A673 (cell line): ENCODE measurements around the gene USP15. TPM values are rescaled to one million over a fixed set of nuclear protein-coding genes. Genes with fewer than 3 reads are reported as not detected.

Experiments
- BruUV-seq: library from RNA; stranded (reverse); fragments of 400-500 nt; replicated peaks from 2 replicates; lab custom pipeline; 2021; lab: Mats Ljungman, UMichigan
- CTCF ChIA-PET: fragments of 300-600 bp; sonication (Branson Sonifier 250); formaldehyde crosslinking; loops from one replicate; lab custom pipeline; 2022; ENCODE audit warnings: antibody characterized with exemption; lab: Charles Lee
- POLR2A ChIA-PET: fragments of 300-600 bp; sonication (Branson Sonifier 250); formaldehyde crosslinking; loops from one replicate; lab custom pipeline; 2022; ENCODE audit warnings: antibody characterized with exemption; ENCODE audit not compliant: low non-redundant PET; lab: Charles Lee
- DNase-seq: peaks from one replicate; pipeline ENCODE4 v3.0.0-alpha.2; 2015; ENCODE audit warnings: low spot score
- H3K27ac ChIP-seq: fragments of 200-600 bp; sonication (generic); 2 replicates; pipeline ENCODE4 v1.5.1; 2016; ENCODE audit warnings: mixed run types, low read depth, mild to moderate bottlenecking, mixed read lengths, antibody characterized with exemption, low read length; ENCODE audit not compliant: poor library complexity, severe bottlenecking
- H3K27me3 ChIP-seq: fragments of 200-600 bp; sonication (generic); replicated peaks from 2 replicates; pipeline ENCODE4 v1.6.1; 2017; ENCODE audit warnings: mixed run types, low read depth, mild to moderate bottlenecking, mixed read lengths, antibody characterized with exemption, low read length; ENCODE audit not compliant: insufficient read depth, poor library complexity
- H3K36me3 ChIP-seq: fragments of 200-600 bp; sonication (generic); 2 replicates; pipeline ENCODE4 v1.6.1; 2016; ENCODE audit warnings: mixed run types, mild to moderate bottlenecking, mixed read lengths, antibody characterized with exemption, low read length; ENCODE audit not compliant: insufficient read depth, poor library complexity, severe bottlenecking
- H3K4me1 ChIP-seq: fragments of 200-600 bp; sonication (generic); 2 replicates; pipeline ENCODE4 v1.6.1; 2017; ENCODE audit warnings: mixed run types, mild to moderate bottlenecking, mixed read lengths, antibody characterized with exemption, low read length; ENCODE audit not compliant: insufficient read depth, poor library complexity, severe bottlenecking
- H3K4me3 ChIP-seq: fragments of 200-600 bp; sonication (generic); 2 replicates; pipeline ENCODE4 v1.5.1; 2016; ENCODE audit warnings: low read depth, mixed run types, mild to moderate bottlenecking, mixed read lengths, low read length; ENCODE audit not compliant: poor library complexity, severe bottlenecking
- H3K9me3 ChIP-seq: fragments of 200-600 bp; sonication (generic); 2 replicates; pipeline ENCODE4 v1.6.1; 2016; ENCODE audit warnings: mixed run types, low read depth, mild to moderate bottlenecking, mixed read lengths, antibody characterized with exemption, low read length; ENCODE audit not compliant: poor library complexity, severe bottlenecking
- CTCF ChIP-seq: fragments of 300-800, 200-600 bp; sonication (generic); conservative IDR thresholded peaks from 2 replicates; pipeline ENCODE4 v1.5.1; 2017; ENCODE audit warnings: low read depth, mild to moderate bottlenecking, antibody characterized with exemption, low read length, moderate library complexity, mixed read lengths
- EZH2 ChIP-seq: fragments of 200-600 bp; sonication (generic); IDR thresholded peaks from 2 replicates; pipeline ENCODE4 v1.6.1; 2017; ENCODE audit warnings: borderline replicate concordance, low read depth, mild to moderate bottlenecking, mixed read lengths, antibody characterized with exemption, low read length; ENCODE audit not compliant: poor library complexity, severe bottlenecking
- intact Hi-C: fragments of 100-400 bp; cut with micrococcal nuclease; formaldehyde crosslinking; loops from one replicate; pipeline ENCODE4 v1.10.0; 2022; ENCODE audit not compliant: unreplicated experiment
- total RNA-seq: library from RNA; stranded (reverse); gene quantifications from 2 replicates; pipeline ENCODE4 v1.2.3, GENCODE V29; 2021

USP15 gene
- total RNA-seq, 1 experiment from 2014 or later: 61.7 TPM

GRCh38 chr12:62290846-62291245 is 30.6 kb downstream of the USP15 start:
- intact Hi-C loops: no loop called here
- Histone ChIP-seq H3K27ac (no peak overlapping the region), H3K27me3 (no peaks in the 10 kb centered on the region), H3K4me3 (no peak overlapping the region), H3K36me3 (peaks cover 11% of the 10 kb centered on the region), H3K9me3 (peaks cover 20% of the 10 kb centered on the region), H3K4me1 (peaks cover 13% of the 10 kb centered on the region)
- BruUV-seq: no TSS peak
- POLR2A ChIA-PET: no interaction called here
- TF ChIP-seq CTCF: no peak
- TF ChIP-seq EZH2: no peak
- DNase-seq: no peak
- CTCF ChIA-PET: no interaction called here

- CTCF ChIA-PET: no interaction called here
- H3K9me3 ChIP-seq: peaks cover 20% of the 10 kb centered on the region
- no peak for DNase-seq
- no peak overlapping the region for H3K4me3 ChIP-seq
- POLR2A ChIA-PET: no interaction called here
- intact Hi-C loops: no loop called here
- TF ChIP-seq CTCF (no peak), EZH2 (no peak)
- H3K27ac ChIP-seq: no peak overlapping the region
- no peaks in the 10 kb centered on the region for H3K27me3 ChIP-seq
- H3K36me3 ChIP-seq: peaks cover 11% of the 10 kb centered on the region
- no TSS peak for BruUV-seq
- peaks cover 9% of the 10 kb centered on the region for H3K4me1 ChIP-seq
Measured at GRCh38 chr12:62291864-62292760, 31.9 kb downstream of the USP15 start.

- DNase-seq: no peak
- BruUV-seq: no TSS peak
- peaks cover 9% of the 10 kb centered on the region for H3K4me1 ChIP-seq
- intact Hi-C loops: no loop called here
- H3K4me3 ChIP-seq: no peak overlapping the region
- ChIA-PET POLR2A (no interaction called here), CTCF (no interaction called here)
- peaks cover 20% of the 10 kb centered on the region for H3K9me3 ChIP-seq
- H3K27me3 ChIP-seq: no peaks in the 10 kb centered on the region
- no peak overlapping the region for H3K27ac ChIP-seq
- TF ChIP-seq EZH2 (no peak), CTCF (no peak)
- H3K36me3 ChIP-seq: peaks cover 11% of the 10 kb centered on the region
Measured at GRCh38 chr12:62292761-62293344, 32.6 kb downstream of the USP15 start.
